H1 (cell line): ENCODE measurements around the gene CISD2. TPM values are rescaled to one million over a fixed set of nuclear protein-coding genes. Genes with fewer than 3 reads are reported as not detected.

ENCODE experiments used
- CTCF ChIA-PET: fragments of 300-600 bp; sonication (Branson Sonifier 250); formaldehyde crosslinking; loops from one replicate; lab custom pipeline; 2021; ENCODE audit not compliant: partially characterized antibody; lab: Charles Lee
- POLR2A ChIA-PET: fragments of 300-600 bp; sonication (Branson Sonifier 250); formaldehyde crosslinking; loops from one replicate; lab custom pipeline; 2021; ENCODE audit warnings: inconsistent platforms; ENCODE audit not compliant: partially characterized antibody; lab: Charles Lee
- DNase-seq, 2 experiments: peaks; one replicate each; pipeline versions ENCODE4 v3.0.0 to v3.0.0-alpha.2; 2010 to 2022; ENCODE audit warnings: low spot score in 2 of 2, low read depth in 1 of 2, mixed read lengths in 1 of 2
- FAIRE-seq: peaks from 2 replicates; lab custom pipeline; 2011; peaks lifted over from hg19 to GRCh38; lab: Jason Lieb, UNC
- H2AFZ ChIP-seq: 2 replicates; pipeline ENCODE4 v1.8.1; 2012; ENCODE audit warnings: low read length, inconsistent platforms
- H2AK5ac ChIP-seq: 2 replicates; pipeline ENCODE4 v1.6.1; 2013; ENCODE audit warnings: low read depth, low read length
- H2BK120ac ChIP-seq: replicated peaks from 2 replicates; pipeline ENCODE3; 2013; ENCODE audit warnings: low read depth, low read length, inconsistent platforms
- H2BK12ac ChIP-seq: 2 replicates; pipeline ENCODE4 v1.6.1; 2013; ENCODE audit warnings: low read depth, low read length
- H2BK15ac ChIP-seq: 2 replicates; pipeline ENCODE4 v1.6.1; 2013; ENCODE audit warnings: low read length
- H2BK20ac ChIP-seq: 2 replicates; pipeline ENCODE4 v1.6.1; 2013; ENCODE audit warnings: low read length
- H2BK5ac ChIP-seq: 2 replicates; pipeline ENCODE4 v1.6.1; 2013; ENCODE audit warnings: low read depth, low read length
- H3K14ac ChIP-seq: 2 replicates; pipeline ENCODE4 v1.6.1; 2013; ENCODE audit warnings: inconsistent platforms; ENCODE audit not compliant: insufficient read length
- H3K18ac ChIP-seq: 2 replicates; pipeline ENCODE4 v1.6.1; 2013; ENCODE audit warnings: low read length; ENCODE audit errors: extremely low read depth
- H3K23ac ChIP-seq: 2 replicates; pipeline ENCODE4 v1.6.1; 2013; ENCODE audit warnings: inconsistent platforms; ENCODE audit not compliant: insufficient read length
- H3K23me2 ChIP-seq: 2 replicates; pipeline ENCODE4 v1.6.1; 2013; ENCODE audit warnings: low read depth, low read length
- H3K27ac ChIP-seq: 2 replicates; pipeline ENCODE4 v1.6.1; 2011; ENCODE audit warnings: low read depth, low read length, inconsistent platforms
- H3K27me3 ChIP-seq, 4 experiments: replicated peaks in 1 of 4; 1 replicate in 1 of 4; 2 replicates in 3 of 4; pipeline versions ENCODE4 v1.6.1 to v1.8.1; 2011 to 2013; ENCODE audit warnings: low read length in 3 of 4, mild to moderate bottlenecking in 3 of 4, inconsistent platforms in 2 of 4, mixed read lengths in 2 of 4, moderate library complexity in 1 of 4; ENCODE audit not compliant: control insufficient read depth in 3 of 4, insufficient read depth in 3 of 4; ENCODE audit errors: extremely low read depth in 1 of 4
- H3K36me3 ChIP-seq, 4 experiments: 2 replicates each; pipeline versions ENCODE4 v1.6.1 to v1.8.1; 2011 to 2013; ENCODE audit warnings: mild to moderate bottlenecking in 4 of 4, low read length in 3 of 4, moderate library complexity in 2 of 4, control low read depth in 1 of 4, inconsistent platforms in 1 of 4; ENCODE audit not compliant: insufficient read depth in 4 of 4, control insufficient read depth in 2 of 4
- H3K4ac ChIP-seq: replicated peaks from 2 replicates; pipeline ENCODE3; 2013; ENCODE audit warnings: low read length, low read depth, mixed read lengths, inconsistent platforms; ENCODE audit not compliant: insufficient read length
- H3K4me1 ChIP-seq, 4 experiments: replicated peaks in 1 of 4; 1 replicate in 1 of 4; 2 replicates in 3 of 4; pipeline versions ENCODE4 v1.6.1 to v1.8.1; 2011 to 2013; ENCODE audit warnings: low read length in 3 of 4, inconsistent platforms in 2 of 4, mixed read lengths in 1 of 4; ENCODE audit not compliant: insufficient read depth in 4 of 4, control insufficient read depth in 3 of 4
- H3K4me2 ChIP-seq, 2 experiments: 2 replicates each; pipeline versions ENCODE4 v1.6.1 to v1.8.1; 2011 to 2013; ENCODE audit warnings: low read depth in 2 of 2, low read length in 2 of 2, control low read depth in 1 of 2, inconsistent platforms in 1 of 2, mild to moderate bottlenecking in 1 of 2; ENCODE audit not compliant: insufficient read depth in 1 of 2
- H3K4me3 ChIP-seq, 4 experiments: fragments of 200-600, 300-600 bp in 1 of 4; sonication (generic), shearing (Covaris generic), sonication (Bioruptor Twin) in 1 of 4; 2 replicates each; pipeline versions ENCODE4 v1.5.1 to v1.8.1; 2011 to 2016; ENCODE audit warnings: low read length in 4 of 4, low read depth in 3 of 4, control low read depth in 2 of 4, inconsistent platforms in 2 of 4, mild to moderate bottlenecking in 2 of 4, mixed read lengths in 1 of 4, moderate library complexity in 1 of 4; ENCODE audit not compliant: insufficient read depth in 2 of 4; ENCODE audit errors: extremely low read depth in 1 of 4
- H3K56ac ChIP-seq: replicated peaks from 2 replicates; pipeline ENCODE3; 2013; ENCODE audit warnings: low read depth, mild to moderate bottlenecking, mixed read lengths, low read length, inconsistent platforms; ENCODE audit not compliant: insufficient read length
- H3K79me1 ChIP-seq: 2 replicates; pipeline ENCODE4 v1.6.1; 2013; ENCODE audit warnings: low read depth, low read length, control low read depth
- H3K79me2 ChIP-seq, 2 experiments: 2 replicates each; pipeline versions ENCODE4 v1.6.1 to v1.8.1; 2012 to 2013; ENCODE audit warnings: low read length in 2 of 2, mild to moderate bottlenecking in 2 of 2, inconsistent platforms in 1 of 2; ENCODE audit not compliant: insufficient read depth in 2 of 2, control insufficient read depth in 1 of 2
- H3K9ac ChIP-seq, 4 experiments: replicated peaks in 1 of 4; 1 replicate in 1 of 4; 2 replicates in 3 of 4; pipeline versions ENCODE4 v1.6.1 to v1.8.1; 2011 to 2013; ENCODE audit warnings: low read depth in 3 of 4, low read length in 3 of 4, control low read depth in 2 of 4, mild to moderate bottlenecking in 2 of 4, moderate library complexity in 2 of 4, inconsistent platforms in 1 of 4; ENCODE audit errors: extremely low read depth in 1 of 4
- H3K9me3 ChIP-seq, 2 experiments: 2 replicates each; pipeline versions ENCODE4 v1.6.1 to v1.8.1; 2012 to 2013; ENCODE audit warnings: mild to moderate bottlenecking in 2 of 2, moderate library complexity in 2 of 2, control low read depth in 1 of 2, inconsistent platforms in 1 of 2, low read depth in 1 of 2, low read length in 1 of 2, mixed read lengths in 1 of 2; ENCODE audit not compliant: insufficient read depth in 2 of 2
- H4K20me1 ChIP-seq, 2 experiments: replicated peaks in 1 of 2; 2 replicates each; pipeline versions ENCODE3 to v1.8.1; 2011 to 2013; ENCODE audit warnings: inconsistent platforms in 2 of 2, low read length in 2 of 2, mild to moderate bottlenecking in 1 of 2; ENCODE audit not compliant: insufficient read depth in 2 of 2, control insufficient read depth in 1 of 2
- H4K5ac ChIP-seq: 2 replicates; pipeline ENCODE4 v1.6.1; 2013; ENCODE audit warnings: low read length, low read depth, mixed read lengths, inconsistent platforms; ENCODE audit not compliant: insufficient read length
- H4K8ac ChIP-seq: 2 replicates; pipeline ENCODE4 v1.8.0; 2013; ENCODE audit warnings: mild to moderate bottlenecking, moderate library complexity, low read length, inconsistent platforms; ENCODE audit not compliant: insufficient read depth; ENCODE audit errors: extremely low read depth
- H4K91ac ChIP-seq: replicated peaks from 2 replicates; pipeline ENCODE3; 2013; ENCODE audit warnings: low read length, mixed read lengths, inconsistent platforms; ENCODE audit not compliant: insufficient read length
- EGR1 ChIP-seq: IDR thresholded peaks from 2 replicates; pipeline ENCODE4 v1.6.1; 2011; ENCODE audit warnings: low read depth, low read length, borderline replicate concordance
- GTF2F1 ChIP-seq: IDR thresholded peaks from 2 replicates; pipeline ENCODE4 v1.6.1; 2012; ENCODE audit warnings: low read depth, low read length, improper control_type of control experiment, borderline replicate concordance
- HDAC2 ChIP-seq, 2 experiments: fragments of 300-600 bp in 1 of 2; sonication (generic) in 1 of 2; IDR thresholded peaks; 2 replicates each; pipeline ENCODE4 v1.6.1; 2011 to 2012; ENCODE audit warnings: low read depth in 2 of 2, low read length in 2 of 2, mild to moderate bottlenecking in 2 of 2, moderate library complexity in 2 of 2, borderline replicate concordance in 1 of 2, inconsistent platforms in 1 of 2
- HDAC6 ChIP-seq: IDR thresholded peaks from one replicate; pipeline ENCODE4 v1.7.1; 2012; ENCODE audit warnings: low read depth, mild to moderate bottlenecking, inconsistent platforms, low read length, moderate library complexity
- WGBS, 2 experiments: shearing (Covaris generic) in 1 of 2; methylation state at CpG; one replicate each; pipeline versions ENCODE4 v1.1.6 to v1.1.7; 2013 to 2015; ENCODE audit warnings: low lambda C conversion rate in 2 of 2, mixed read lengths in 2 of 2, inconsistent platforms in 1 of 2, low coverage in 1 of 2, missing lambda C conversion rate in 1 of 2; ENCODE audit not compliant: insufficient replicate concordance in 2 of 2, insufficient coverage in 1 of 2, insufficient read length in 1 of 2; ENCODE audit errors: extremely low coverage in 1 of 2, missing lambda C conversion rate in 1 of 2; 5-methylcytosine and 5-hydroxymethylcytosine counted together
- polyA plus RNA-seq, 7 experiments: library from polyadenylated mRNA; depleted of rRNA in 3 of 7; stranded (reverse) in 5 of 7; unstranded in 2 of 7; fragments of >200 nt in 5 of 7; fragments of 200-250 nt in 2 of 7; gene quantifications; 1 replicate in 5 of 7; 2 replicates in 1 of 7; 4 replicates in 1 of 7; pipeline versions ENCODE4 v1.2.1 to v1.2.3, GENCODE V29; 2011 to 2013; ENCODE audit warnings: missing spikeins in 2 of 7, mixed read lengths in 2 of 7
- total RNA-seq: library from RNA; stranded (reverse); fragmentation: NEBNext Ultra II Directional; extraction: Animal tissue kit (Norgen Biotek cat#: 25700); gene quantifications from 2 replicates; pipeline ENCODE4 v1.2.1, GENCODE V29; 2021
- TF ChIP-seq, protein P1 (sequence below): IDR thresholded peaks from 2 replicates; pipeline ENCODE4 v1.6.1; 2011; ENCODE audit warnings: low read depth, mild to moderate bottlenecking, low read length; ENCODE audit not compliant: insufficient read depth

Gene CISD2
- total and polyA plus RNA-seq, 2 of the 8 experiments (the other 6 are each of a cell fraction or from before 2014, with no cell fraction given), result 23.7 to 48.3 TPM

DNA sequence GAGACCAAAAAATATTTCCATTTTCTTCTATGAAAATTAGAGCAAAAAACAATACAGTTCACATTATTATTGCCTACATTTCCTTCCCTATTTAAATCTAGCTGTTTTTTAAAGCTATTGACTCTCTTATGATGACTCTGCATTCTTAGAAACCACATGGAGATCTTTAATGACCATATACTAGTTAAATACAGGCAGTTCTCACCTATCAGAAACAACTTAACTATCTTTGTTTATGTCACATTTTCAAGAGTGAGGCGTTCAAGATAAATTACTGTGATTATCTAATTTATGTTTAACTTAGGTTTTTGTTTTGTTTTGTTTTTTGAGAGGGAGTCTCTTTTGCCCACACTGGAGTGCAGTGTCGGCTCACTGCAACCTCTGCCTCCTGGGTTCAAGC is 3.0 kb downstream of the CISD2 start:
- no peak overlapping the region for H2BK15ac ChIP-seq
- no peak overlapping the region for H3K14ac ChIP-seq
- H2BK20ac ChIP-seq, result no peak overlapping the region
- no peak overlapping the region for H4K91ac ChIP-seq
- no peak overlapping the region for H3K4me2 ChIP-seq
- H3K23ac ChIP-seq, result no peak overlapping the region
- no peak overlapping the region for H4K5ac ChIP-seq
- 0 out of 7 replicates have a peak, but pooled peaks cover 0 to 2% (median 0%) of the 10 kb centered on the region in 4 experiments for H3K4me1 ChIP-seq
- no peak overlapping the region for H2BK12ac ChIP-seq
- peaks cover 0 to 77% of the 10 kb centered on the region in 2 experiments; a peak in 2 of 4 replicates for H3K79me2 ChIP-seq
- no peak overlapping the region for H3K4me3 ChIP-seq
- DNase-seq (no peak), FAIRE-seq (no peak)
- H2BK5ac ChIP-seq, result no peak overlapping the region
- H3K36me3 ChIP-seq, result peaks cover 0 to 28% (median 18%) of the 10 kb centered on the region in 4 experiments
- no peak overlapping the region for H2BK120ac ChIP-seq
- peaks cover 4 to 7% of the 10 kb centered on the region in 2 experiments for H3K9me3 ChIP-seq
- no peak overlapping the region for H2AK5ac ChIP-seq
- ChIA-PET CTCF (interaction anchor here (1.0 kb wide), 1 partner anchor 11 kb away, joined by 5 read pairs; no protein-coding TSS in a partner anchor), POLR2A (no interaction called here)
- H4K8ac ChIP-seq, result no peak overlapping the region
- WGBS, 2 experiments, result 96% methylated on average over 2 of the region's 2 CpGs; no CpG with 5 or more reads in 1 of the 2 experiments
- no peak overlapping the region for H3K56ac ChIP-seq
- peaks cover 6% of the 10 kb centered on the region for H3K23me2 ChIP-seq
- TF ChIP-seq HDAC2 (IDR thresholded peaks at IDR 0.05; ENCODE audit: borderline replicate concordance in 1 of 2, low read depth in 2 of 2, low read length in 2 of 2) (no peak), EGR1 (no peak), HDAC6 (no peak), GTF2F1 (no peak)
- TF ChIP-seq, protein P1, sequence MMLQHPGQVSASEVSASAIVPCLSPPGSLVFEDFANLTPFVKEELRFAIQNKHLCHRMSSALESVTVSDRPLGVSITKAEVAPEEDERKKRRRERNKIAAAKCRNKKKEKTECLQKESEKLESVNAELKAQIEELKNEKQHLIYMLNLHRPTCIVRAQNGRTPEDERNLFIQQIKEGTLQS, result no peak
- no peak overlapping the region for H3K18ac ChIP-seq
- no peaks in the 10 kb centered on the region for H3K27me3 ChIP-seq
- no peak overlapping the region for H3K4ac ChIP-seq
- H3K27ac ChIP-seq, result no peak overlapping the region
- no peak overlapping the region for H2AFZ ChIP-seq
- H3K79me1 ChIP-seq, result no peaks in the 10 kb centered on the region; the same call in 1 of the 2 replicates
- no peaks in the 10 kb centered on the region for H4K20me1 ChIP-seq
- no peak overlapping the region for H3K9ac ChIP-seq
